ENCODE results near the gene DOCK7. TPM values are rescaled to one million over a fixed set of nuclear protein-coding genes. Genes with fewer than 3 reads are reported as not detected.
A peak's percentile ranks its signal among the peaks of the same experiment; 100 is the strongest.

DOCK7 gene
- total RNA-seq, 1 experiment from 2014 or later = 60.8 TPM

DNA sequence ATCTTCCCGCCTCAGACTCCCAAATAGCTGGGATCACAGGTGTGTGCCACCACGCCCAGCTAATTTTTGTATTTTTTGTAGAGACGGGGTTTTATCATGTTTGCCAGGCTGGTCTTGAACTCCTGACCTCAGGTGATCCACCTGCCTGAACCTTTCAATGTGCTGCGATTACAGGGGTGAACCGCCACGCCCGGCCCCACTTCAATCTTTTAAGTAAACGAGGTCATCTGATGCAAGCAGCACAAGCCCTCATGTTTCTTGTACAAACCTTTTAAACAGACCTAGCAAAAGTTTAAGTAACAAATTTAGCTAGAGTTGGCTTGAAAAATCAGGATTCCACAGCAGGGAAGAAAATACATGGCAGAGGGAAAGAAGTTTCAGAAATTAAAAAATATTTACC lies 272.5 kb downstream of the DOCK7 start:
- ChIA-PET POLR2A (ENCODE audit: low non-redundant PET) (no interaction called here), CTCF (no interaction called here)
- H3K27me3 ChIP-seq (replicated peaks; ENCODE audit: insufficient read depth, low read depth, low read length, poor library complexity) = no peaks in the 10 kb centered on the region
- no peak overlapping the region for H3K27ac ChIP-seq (ENCODE audit: low read depth, low read length, poor library complexity, severe bottlenecking)
- no peaks in the 10 kb centered on the region for H3K36me3 ChIP-seq (ENCODE audit: insufficient read depth, low read length, poor library complexity, severe bottlenecking)
- no peak for TF ChIP-seq EZH2 (IDR thresholded peaks at IDR 0.05; ENCODE audit: borderline replicate concordance, low read depth, low read length, poor library complexity, severe bottlenecking)
- TF ChIP-seq, protein P1, sequence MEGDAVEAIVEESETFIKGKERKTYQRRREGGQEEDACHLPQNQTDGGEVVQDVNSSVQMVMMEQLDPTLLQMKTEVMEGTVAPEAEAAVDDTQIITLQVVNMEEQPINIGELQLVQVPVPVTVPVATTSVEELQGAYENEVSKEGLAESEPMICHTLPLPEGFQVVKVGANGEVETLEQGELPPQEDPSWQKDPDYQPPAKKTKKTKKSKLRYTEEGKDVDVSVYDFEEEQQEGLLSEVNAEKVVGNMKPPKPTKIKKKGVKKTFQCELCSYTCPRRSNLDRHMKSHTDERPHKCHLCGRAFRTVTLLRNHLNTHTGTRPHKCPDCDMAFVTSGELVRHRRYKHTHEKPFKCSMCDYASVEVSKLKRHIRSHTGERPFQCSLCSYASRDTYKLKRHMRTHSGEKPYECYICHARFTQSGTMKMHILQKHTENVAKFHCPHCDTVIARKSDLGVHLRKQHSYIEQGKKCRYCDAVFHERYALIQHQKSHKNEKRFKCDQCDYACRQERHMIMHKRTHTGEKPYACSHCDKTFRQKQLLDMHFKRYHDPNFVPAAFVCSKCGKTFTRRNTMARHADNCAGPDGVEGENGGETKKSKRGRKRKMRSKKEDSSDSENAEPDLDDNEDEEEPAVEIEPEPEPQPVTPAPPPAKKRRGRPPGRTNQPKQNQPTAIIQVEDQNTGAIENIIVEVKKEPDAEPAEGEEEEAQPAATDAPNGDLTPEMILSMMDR (conservative IDR thresholded peaks at IDR 0.05; ENCODE audit: low read depth, low read length) = no peak
- no peak for DNase-seq (ENCODE audit: low spot score)
- BruUV-seq (replicated peaks) = no TSS peak
- intact Hi-C loops (cut with micrococcal nuclease; ENCODE audit: unreplicated experiment) = no loop called here
- H3K9me3 ChIP-seq (ENCODE audit: low read depth, low read length, poor library complexity, severe bottlenecking) = no peaks in the 10 kb centered on the region
- H3K4me3 ChIP-seq (ENCODE audit: low read depth, low read length, poor library complexity, severe bottlenecking) = no peak overlapping the region
- no peaks in the 10 kb centered on the region for H3K4me1 ChIP-seq (ENCODE audit: insufficient read depth, low read length, poor library complexity, severe bottlenecking)

DNA sequence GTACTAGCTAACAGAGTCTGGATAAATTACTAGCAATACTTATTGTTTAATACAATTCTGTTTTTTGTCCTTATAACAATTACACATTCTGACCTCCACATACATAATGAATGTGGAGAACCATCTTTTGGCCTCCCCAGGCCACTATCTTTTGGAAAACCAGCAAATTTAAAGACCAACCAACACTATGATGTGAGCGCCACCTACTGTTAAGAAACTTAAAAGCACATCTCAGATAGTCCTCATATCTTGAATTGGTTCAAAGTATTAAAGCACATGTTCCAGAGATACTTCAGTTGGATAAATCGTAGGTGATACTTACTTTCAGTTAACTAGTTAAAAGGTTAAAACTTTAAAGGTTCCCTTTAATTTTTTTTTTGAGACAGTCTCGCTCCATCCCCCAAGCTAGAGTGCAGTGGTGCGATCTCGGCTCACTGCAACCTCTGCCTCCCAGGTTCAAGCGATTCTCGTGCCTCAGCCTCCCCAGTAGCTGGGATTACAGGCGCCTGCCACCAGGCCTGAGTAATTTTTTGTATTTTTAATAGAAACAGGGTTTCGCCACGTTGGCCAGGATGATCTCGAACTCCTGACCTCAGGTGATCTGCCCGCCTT lies 280.7 kb downstream of the DOCK7 start:
- H3K36me3 ChIP-seq (ENCODE audit: insufficient read depth, low read length, poor library complexity, severe bottlenecking) = no peaks in the 10 kb centered on the region
- peaks cover 3% of the 10 kb centered on the region for H3K27me3 ChIP-seq (replicated peaks; ENCODE audit: insufficient read depth, low read depth, low read length, poor library complexity)
- no peak overlapping the region for H3K4me3 ChIP-seq (ENCODE audit: low read depth, low read length, poor library complexity, severe bottlenecking)
- intact Hi-C loops (cut with micrococcal nuclease; ENCODE audit: unreplicated experiment) = loop anchor here (1.0 to 5.0 kb wide), 2 partner anchors 135 to 232 kb away; no protein-coding TSS in a partner anchor
- ChIA-PET POLR2A (ENCODE audit: low non-redundant PET) (no interaction called here), CTCF (interaction anchor here (0.5 to 0.7 kb wide), 2 partner anchors 232 to 1107 kb away, joined by 3 to 4 read pairs; no protein-coding TSS in a partner anchor)
- H3K4me1 ChIP-seq (ENCODE audit: insufficient read depth, low read length, poor library complexity, severe bottlenecking) = no peaks in the 10 kb centered on the region
- no TSS peak for BruUV-seq (replicated peaks)
- no peak for TF ChIP-seq EZH2 (IDR thresholded peaks at IDR 0.05; ENCODE audit: borderline replicate concordance, low read depth, low read length, poor library complexity, severe bottlenecking)
- TF ChIP-seq, protein P1 (conservative IDR thresholded peaks at IDR 0.05; ENCODE audit: low read depth, low read length) = peak; percentile 87
- peak; percentile 73 for DNase-seq (ENCODE audit: low spot score)
- no peaks in the 10 kb centered on the region for H3K9me3 ChIP-seq (ENCODE audit: low read depth, low read length, poor library complexity, severe bottlenecking)
- H3K27ac ChIP-seq (ENCODE audit: low read depth, low read length, poor library complexity, severe bottlenecking) = no peak overlapping the region

DNA sequence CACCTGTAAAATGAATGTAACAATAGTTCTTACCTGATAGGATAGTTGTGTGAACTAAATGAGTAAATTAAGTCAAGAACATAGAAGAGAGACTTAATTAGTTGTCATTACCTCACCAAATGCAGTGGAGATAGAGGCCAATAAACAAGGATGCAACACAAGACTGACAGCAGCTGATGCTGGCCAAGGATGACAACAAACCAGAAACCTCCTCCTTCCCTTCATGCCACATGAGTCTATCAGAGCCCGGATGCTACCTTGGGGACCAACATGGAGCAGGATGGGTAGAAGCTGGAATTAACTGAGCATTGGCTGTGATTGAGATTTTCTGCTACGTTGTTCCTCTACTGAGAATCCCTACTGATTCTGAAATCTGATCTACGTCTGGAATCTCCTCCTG lies 281.6 kb downstream of the DOCK7 start:
- Histone ChIP-seq H3K27me3 (replicated peaks; ENCODE audit: insufficient read depth, low read depth, low read length, poor library complexity) (peaks cover 3% of the 10 kb centered on the region), H3K4me3 (ENCODE audit: low read depth, low read length, poor library complexity, severe bottlenecking) (no peak overlapping the region), H3K27ac (ENCODE audit: low read depth, low read length, poor library complexity, severe bottlenecking) (no peak overlapping the region), H3K9me3 (ENCODE audit: low read depth, low read length, poor library complexity, severe bottlenecking) (no peaks in the 10 kb centered on the region), H3K4me1 (ENCODE audit: insufficient read depth, low read length, poor library complexity, severe bottlenecking) (no peaks in the 10 kb centered on the region), H3K36me3 (ENCODE audit: insufficient read depth, low read length, poor library complexity, severe bottlenecking) (no peaks in the 10 kb centered on the region)
- ChIA-PET POLR2A (ENCODE audit: low non-redundant PET) (no interaction called here), CTCF (interaction anchor here (0.5 kb wide), 1 partner anchor 231 kb away, joined by 4 read pairs; no protein-coding TSS in a partner anchor)
- no peak for TF ChIP-seq EZH2 (IDR thresholded peaks at IDR 0.05; ENCODE audit: borderline replicate concordance, low read depth, low read length, poor library complexity, severe bottlenecking)
- TF ChIP-seq, protein P1 (conservative IDR thresholded peaks at IDR 0.05; ENCODE audit: low read depth, low read length) = no peak
- no TSS peak for BruUV-seq (replicated peaks)
- no peak for DNase-seq (ENCODE audit: low spot score)
- intact Hi-C loops (cut with micrococcal nuclease; ENCODE audit: unreplicated experiment) = loop anchor here (5.0 kb wide), 1 partner anchor 134 kb away; no protein-coding TSS in a partner anchor
